IPS-NIHi11 (cell line): ENCODE results near the gene ALDH7A1.
A peak's percentile ranks its signal among the peaks of the same experiment; 100 is the strongest.
"Not testable (repeated sequence)": the region's sequence is repeated elsewhere in the genome, so short reads cannot be mapped to it uniquely, and the experiment has no call there.

ENCODE experiments used
- DNase-seq: peaks from one replicate; pipeline ENCODE4 v3.0.0; 2012; ENCODE audit warnings: mixed read lengths, low spot score

Gene ALDH7A1

DNA sequence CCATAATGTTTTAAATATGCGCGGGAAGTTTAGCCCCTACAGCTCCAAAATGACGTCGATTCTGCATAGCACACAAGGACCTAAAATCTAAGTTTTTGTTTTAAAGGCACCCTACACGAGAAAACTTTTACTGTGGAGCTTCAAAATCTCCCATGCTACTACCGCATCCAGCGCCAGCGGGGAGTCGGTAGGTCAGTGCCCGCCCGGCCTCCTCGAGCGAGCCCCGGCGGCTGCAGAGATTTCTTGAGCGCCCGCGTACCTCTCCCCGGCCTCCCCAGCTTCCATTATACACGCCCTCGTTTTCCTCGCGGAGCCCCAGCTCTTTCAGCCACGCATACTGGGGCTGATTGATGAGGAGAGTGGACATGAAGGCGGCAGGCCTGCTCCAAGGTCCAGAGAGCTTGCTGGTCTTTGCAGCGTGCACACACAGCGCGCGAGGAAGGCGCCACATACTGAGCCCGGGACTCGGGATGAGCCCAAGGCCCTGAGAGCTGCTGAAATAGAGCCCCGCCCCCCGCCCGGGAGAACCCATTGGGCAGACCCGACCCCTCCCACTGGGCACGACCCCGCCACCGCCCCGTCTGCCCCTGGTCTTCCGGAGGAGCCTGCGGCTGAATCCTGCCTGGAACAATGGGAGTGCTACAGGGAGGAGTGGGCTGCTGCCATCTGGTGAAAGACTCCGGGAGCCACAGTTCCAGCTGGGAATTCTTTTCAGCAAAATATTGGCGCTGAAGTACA is at the start of gene ALDH7A1:
Gene ALDH7A1, minus strand, starts transcription at position 472 of the 738 bp plus-strand sequence. Its CDS starts 21 bp downstream, at position 451.
- peak; percentile 97 for DNase-seq

DNA sequence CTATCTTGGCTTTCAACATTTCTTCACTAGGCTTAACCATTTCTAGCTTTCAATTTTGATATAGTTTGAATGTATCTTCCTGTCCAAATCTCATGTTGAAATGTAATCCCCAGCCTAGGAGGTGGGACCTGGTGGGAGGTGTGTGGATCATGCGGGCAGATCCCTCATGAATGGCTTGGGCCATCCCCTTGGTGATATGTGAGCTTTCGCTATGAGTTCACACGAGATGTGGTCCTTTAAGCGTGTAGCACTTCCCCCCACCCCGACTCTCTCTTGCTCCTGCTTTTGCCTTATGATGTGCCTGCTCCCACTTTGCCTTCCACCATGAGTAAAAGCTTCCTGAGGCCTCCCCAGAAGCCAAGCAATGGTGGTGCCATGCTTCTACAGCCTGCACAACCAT is 46.4 kb upstream of the ALDH7A1 start:
- DNase-seq: no peak

DNA sequence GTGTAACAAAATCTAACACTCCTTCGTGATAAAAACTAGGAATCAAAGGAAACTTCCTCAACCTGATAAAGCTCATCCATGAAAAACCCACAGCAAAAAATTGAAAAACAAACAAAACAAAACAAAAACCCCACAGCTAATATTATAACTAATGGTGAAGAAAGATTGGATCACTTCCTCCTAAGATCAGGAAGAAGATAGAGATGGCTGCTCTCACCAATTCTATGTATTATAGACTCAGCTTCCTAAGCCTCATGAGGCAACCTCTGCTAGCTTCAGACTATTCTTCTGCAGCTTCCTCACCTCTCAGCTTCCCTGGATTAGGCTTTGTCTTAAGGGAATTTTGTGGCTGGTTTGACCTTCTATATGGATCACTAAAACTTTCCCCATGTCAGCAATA is 45.8 kb upstream of the ALDH7A1 start:
- no peak for DNase-seq

DNA sequence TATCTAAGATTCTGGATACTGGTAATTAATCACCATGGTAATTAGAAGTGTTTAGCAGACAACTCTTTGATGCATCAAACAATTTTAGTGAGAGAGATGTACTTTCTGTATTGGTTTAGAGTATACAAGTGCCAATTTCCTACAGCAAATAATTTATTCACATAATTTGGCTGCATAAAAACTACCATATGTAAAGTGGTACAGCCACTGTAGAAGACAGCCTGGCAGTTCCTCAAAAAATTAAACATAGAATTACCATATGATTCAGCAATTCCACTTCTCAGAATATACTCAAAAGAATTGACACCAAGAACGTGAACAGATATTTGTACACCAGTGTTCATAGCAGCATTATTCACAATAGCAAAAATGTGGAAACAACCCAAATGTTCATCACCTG is 41.9 kb upstream of the ALDH7A1 start:
- DNase-seq: no peak

DNA sequence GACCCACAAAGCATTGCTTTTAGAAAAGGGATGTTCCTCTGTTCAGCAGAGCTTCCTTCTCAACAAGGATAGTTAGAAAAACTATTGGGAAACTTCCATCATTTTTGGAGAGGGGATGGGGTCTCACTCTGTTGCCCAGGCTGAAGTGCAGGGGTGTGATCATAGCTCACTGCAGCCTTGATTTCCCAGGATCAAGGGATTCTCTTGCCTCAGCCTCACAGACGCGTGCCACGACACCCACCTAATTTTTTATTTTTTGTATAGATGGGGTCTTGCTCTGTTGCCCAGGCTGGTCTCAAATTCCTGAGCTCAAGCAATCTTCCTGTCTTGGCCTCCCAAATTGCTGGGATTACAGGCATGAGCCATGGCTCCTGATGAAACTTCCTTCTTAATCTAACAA is 40.6 kb upstream of the ALDH7A1 start:
- no peak for DNase-seq

DNA sequence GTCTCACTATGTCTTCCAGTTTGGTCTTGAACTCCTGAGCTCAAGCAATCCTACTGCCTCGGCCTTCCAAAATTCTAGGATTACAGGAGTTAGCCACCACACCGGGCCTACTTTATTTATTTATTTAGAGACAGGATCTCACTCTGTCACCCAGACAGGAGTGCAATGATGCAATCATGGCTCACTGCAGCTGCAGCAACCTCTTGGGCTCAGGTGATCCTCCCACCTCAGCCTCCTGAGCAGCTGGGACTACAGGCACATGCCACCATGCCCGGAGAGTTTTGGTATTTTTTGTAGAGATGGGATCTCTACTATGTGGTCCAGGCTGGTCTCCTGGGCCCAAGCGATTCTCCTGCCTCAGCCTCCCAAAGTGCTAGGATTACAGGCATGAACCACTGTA is 38.5 kb upstream of the ALDH7A1 start:
- no peak for DNase-seq

DNA sequence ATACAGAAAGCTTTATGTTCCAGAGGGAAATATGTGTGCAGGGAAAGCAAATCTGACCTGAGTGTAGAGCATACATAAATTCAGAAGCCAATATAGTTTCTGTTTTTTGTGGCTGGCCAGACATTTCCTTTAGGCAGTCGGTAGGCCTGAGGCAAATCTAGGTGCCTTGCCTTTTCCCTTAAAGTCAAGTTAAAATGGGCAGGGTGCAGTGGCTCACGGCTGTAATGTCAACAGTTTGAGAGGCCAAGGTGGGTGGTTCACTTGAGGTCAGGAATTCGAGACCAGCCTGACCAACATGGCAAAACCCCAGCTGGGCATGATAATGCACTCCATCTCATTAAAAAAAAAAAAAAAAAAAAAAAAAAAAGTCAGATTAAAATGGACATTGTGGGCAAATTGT is 36.9 kb upstream of the ALDH7A1 start:
- DNase-seq: no peak

DNA sequence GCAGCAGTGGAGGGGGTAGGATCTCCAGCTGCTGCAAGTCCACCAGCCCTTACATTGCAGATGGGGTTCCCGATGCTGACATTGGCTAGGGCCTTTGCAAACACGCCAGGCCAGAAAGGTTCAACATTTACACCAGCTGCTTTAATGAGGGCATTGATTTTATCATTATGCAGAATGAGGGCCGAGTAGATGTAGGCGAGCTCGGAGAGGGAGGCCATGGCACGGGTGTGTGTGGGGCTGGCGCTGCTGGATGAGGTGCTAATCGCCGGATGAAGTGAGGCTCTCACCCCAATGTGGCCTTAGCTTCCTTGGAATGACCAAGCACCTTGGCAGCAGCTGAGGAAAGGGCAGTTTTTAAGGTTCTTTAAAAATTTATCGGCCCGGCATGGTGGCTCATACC is 33.1 kb upstream of the ALDH7A1 start:
- DNase-seq: peak; percentile 16

DNA sequence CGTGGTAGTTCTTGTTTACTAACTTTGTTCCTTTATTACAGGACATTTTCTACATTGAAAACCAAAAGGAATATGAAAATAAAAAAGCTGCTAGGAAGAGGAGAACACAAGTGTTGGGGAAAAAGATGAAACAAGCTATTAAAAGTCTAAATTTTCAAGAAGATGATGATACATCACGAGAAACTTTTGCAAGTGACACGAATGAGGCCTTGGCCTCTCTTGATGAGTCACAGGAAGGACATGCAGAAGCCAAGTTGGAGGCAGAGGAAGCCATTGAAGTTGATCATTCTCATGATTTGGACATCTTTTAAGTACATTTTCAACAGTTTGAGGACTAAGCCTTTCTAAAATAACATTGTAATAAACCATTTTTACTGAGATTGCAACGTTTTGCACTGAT is 29.5 kb upstream of the ALDH7A1 start:
- DNase-seq: no peak

DNA sequence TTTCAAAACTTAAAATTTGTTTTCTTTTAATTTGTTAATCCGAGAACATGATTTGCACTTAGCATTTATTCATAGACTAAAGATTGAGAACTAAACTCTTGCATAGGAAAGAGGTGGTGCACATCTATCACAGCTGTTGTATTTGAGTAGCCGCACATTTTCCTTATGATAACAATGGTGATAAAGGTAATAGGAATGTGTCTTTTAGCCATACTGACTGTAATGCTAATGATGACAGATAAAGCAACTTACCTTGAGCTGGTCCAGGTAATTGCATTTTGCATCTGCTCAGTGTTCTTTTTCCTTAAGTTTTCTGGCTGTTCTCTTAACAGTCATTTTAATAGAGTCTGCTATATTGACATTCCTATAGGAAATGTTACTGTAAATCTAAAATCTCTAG is 24.8 kb upstream of the ALDH7A1 start:
- DNase-seq: no peak

DNA sequence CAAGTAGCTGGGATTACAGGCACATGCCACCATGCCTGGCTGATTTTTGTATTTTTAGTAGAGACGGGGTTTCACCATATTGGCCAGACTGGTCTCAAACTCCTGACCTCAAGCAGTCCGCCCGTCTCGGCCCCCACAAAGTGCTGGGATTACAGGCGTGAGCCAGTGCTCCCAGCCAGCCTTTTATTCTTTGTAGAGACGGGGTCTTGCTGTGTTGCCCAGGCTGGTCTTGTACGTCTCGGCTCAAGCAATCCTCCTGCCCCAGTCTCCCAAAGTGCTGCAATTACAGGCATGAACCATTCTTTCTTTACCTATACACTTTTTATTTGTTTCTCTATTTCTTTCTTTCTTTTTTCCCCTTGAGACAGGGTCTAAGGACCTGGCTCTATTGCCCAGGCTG is 22.6 kb upstream of the ALDH7A1 start:
- DNase-seq: not testable (repeated sequence)

DNA sequence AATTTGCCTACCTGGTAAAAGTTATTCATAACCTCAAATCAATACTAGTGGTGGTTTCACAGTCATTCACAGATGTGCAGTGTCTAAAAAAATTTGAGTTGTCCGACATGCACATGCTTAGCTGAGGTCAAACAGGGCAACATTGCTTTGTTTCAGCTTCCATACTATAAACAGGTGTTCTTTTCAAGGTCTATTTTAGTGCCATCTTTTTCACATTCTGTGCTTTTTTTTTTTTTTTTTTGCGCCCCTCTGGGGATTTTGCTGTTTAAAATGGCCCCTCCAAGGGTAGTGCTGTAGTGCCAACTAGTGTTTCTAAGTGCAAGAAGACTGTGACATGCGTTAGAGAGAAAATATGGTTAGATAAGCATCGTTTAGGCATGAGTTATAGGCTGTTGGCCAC is 20.3 kb upstream of the ALDH7A1 start:
- no peak for DNase-seq

DNA sequence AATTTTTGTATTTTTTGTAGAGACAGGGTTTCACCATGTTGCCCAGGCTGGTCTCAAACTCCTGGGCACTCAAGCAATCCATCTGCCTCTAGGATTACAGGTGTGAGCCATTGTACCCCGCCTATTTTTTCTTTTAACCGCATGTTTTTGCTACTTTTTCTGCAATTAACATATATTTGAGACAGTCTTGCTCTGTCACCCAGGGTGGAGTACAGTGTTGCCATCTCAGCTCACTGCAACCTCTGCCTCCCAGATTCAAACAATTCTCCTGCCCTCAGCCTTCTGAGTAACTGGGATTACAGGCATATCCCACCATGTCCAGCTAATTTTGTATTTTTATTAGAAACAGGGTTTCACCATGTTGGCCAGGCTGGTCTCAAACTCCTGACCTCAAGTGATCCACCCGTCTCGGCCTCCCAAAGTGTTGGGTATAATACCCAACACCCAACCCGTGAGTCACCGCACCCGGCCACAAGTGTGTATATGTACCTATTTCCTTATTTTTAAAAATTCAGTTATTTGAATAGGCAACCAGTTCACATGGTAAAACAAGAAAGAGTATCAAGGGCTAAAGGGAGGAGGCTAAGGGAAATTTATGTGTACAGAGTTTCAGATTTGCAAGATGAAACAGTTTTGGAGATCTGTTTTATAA is 19.0 kb upstream of the ALDH7A1 start:
- DNase-seq: no peak

DNA sequence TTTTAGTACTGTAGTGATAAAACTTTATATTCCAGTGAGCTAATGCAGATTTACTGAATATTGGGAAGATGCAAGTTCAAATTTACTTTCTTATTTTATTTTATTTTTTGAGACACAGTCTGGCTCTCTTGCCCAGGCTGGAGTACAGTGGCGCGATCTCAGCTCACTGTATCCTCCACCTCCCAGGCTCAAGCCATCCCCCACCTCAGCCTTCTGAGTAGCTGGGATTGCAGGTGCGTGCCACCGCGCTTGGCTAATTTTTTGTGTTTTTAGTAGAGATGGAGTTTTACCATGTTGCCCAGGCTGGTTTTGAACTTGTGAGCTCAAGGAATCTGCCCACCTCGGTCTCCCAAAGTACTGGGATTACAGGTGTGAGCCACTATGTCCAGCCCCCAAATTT is 15.6 kb upstream of the ALDH7A1 start:
- DNase-seq: no peak

DNA sequence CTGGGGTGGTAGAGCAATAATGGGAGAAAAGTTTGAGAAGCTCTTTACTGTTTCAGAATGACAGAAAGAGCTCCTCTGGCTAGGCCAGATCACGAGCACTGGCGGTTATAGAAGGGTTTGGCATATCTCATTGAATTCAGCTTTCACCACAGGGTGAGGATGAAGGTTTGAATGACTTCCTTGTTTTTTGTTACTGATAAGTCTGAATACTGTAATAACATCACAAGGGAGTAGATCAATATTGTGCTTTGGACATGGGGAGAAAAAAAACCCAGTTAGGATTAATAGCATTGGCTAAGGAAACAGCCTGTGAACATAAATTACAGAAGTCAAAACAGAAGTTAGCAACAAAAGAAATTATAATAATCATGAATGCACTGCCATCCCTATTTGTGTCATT is 15.1 kb upstream of the ALDH7A1 start:
- DNase-seq: no peak

DNA sequence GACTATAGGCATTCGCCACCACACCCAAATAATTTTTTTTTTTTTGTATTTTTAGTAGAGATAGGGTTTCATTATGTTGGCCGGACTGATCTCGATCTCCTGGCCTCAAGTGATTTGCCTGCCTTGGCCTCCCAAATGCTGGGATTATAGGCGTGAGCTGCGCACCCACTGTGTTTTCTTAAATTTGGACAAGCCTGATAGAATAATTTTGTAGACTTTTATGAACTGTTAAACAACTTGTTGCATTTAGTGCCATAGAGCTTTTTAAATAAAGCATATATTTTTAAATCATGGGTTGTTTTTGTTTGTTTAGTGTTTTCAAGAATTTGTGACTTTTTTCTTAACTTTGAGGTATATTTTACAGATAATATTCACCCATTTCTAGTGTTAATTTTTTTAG is 10.5 kb upstream of the ALDH7A1 start:
- no peak for DNase-seq

DNA sequence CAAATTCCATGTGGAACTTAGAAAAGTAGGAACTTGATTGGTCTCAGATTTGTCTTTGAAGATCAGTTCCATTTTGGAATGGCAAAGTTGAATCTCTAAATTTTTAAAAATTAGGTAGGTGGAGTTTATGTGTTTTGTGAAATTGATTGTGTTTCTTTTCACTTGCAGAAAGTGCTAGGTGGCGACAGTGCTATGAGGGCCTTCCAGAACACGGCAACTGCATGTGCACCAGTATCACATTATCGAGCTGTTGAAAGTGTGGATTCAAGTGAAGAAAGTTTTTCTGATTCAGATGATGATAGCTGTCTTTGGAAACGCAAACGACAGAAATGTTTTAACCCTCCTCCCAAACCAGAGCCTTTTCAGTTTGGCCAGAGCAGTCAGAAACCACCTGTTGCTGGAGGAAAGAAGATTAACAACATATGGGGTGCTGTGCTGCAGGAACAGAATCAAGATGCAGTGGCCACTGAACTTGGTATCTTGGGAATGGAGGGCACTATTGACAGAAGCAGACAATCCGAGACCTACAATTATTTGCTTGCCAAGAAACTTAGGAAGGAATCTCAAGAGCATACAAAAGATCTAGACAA is 8.5 kb upstream of the ALDH7A1 start:
- no peak for DNase-seq

DNA sequence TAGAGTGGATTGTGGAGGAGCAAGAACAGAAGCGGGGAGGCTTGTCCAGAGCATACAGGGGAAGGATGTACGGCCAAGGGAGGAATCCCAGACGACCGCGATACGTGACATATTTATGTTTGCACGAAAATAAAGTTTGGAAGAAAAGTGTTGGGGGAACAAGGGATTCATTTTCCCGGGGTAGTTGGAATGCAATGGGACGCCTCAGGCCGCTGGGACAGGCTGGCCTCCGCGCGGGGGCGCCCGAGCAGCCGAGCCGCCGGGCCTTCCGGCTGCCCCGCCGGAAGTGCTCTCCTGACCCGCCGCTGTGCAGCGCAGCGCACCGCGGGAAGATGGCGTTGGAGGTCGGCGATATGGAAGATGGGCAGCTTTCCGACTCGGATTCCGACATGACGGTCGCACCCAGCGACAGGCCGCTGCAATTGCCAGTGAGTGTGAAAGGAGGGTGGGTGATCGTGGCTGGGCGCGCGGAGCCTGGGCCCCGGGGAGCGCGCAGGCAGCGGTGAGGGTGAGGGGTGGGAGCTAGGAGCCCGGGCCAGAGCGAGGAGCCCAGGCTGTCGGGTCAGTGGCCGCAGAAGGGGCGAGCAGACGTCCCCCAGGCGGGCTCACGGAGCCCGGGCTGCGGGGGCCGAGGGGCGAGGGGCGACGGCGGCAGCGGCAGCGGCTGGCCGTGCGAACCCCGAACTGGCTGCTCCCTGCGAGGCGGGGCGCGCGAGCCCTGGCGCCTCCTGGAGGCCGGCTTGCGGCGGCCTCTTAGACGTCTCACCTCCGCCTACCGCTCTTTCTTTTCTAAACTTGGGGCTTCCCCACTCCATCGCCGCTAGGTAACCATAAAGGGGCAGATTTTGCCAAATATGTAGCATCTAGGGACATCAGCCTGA is 5.9 kb upstream of the ALDH7A1 start, which contains the start of gene PHAX:
Gene PHAX, plus strand, starts transcription at position 317 of the 881 bp plus-strand sequence. Its CDS starts 16 bp downstream, at position 333.
- peak; percentile 93 for DNase-seq

DNA sequence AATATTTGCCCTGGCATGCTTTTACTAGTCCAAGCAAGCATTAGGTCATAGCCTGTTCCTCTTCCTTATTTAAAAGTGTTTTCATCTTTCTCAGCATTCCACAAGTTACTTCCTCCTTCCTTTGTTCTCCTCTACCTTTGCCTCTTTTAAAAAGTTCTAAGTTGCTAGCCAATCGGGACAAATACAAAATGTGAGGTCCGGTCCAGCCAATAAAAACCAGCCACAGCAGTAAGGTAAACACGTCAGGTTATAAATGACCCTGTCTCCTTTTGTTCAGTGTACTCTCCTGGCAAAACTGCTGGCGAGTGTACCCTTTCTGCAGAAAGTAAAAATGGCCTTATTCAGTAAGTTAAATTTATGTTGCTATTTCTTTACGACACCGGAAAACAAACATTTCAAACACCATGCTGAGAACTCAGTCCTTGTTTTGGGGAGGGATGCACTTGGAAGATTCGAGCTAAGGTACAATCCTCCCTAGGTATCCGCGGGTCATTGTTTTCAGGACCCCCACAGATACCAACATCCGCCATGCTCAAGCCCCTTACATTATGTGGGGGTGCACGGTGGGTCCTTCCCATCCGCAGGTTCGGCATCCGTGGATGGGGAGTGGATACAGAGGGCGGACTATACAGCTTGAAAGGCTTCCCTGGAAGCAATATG is 5.1 kb upstream of the ALDH7A1 start:
- DNase-seq: peak; percentile 14

DNA sequence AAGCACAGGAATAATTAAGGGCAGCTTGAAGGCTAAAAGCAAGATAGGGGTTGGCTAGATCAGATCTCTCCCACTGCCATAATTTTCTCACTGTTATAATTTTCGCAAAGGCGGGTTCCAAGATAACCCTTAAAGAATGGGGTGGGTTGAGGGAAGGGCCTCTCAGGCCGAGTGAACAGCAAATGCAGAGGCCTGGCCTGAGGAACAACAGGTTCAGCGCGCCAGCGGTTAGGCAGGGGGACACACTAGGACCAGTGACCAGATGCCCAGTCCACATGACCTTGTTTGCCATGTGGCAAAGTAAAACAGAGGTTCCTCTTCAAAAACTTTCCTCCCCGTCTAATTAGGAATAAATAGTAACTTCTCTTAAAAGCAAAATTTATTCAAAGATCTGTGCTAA is 4.5 kb upstream of the ALDH7A1 start:
- DNase-seq: no peak

DNA sequence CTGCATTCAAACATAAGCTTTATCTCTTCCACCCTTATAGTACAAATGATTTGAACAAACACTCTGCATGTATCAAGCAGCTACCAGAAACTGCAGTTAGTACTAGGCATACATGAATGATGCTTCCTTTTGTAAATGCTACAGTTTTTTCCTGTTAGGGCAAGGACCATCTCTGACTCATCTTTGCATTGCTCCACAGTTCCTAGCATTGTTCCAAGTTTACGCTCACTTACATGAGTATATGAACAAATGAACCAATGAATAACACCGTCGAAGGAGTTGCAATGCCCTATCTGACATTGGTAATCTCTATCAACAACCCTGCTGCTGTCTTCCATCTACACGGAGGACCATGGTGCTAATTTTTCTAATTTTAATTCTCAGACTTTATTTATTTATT is 2.1 kb upstream of the ALDH7A1 start:
- no peak for DNase-seq
